GM12878 (cell line): ENCODE measurements around the gene ATP5F1D. TPM values are rescaled to one million over a fixed set of nuclear protein-coding genes. Genes with fewer than 3 reads are reported as not detected.

Source experiments
- BCLAF1 ChIP-seq: fragments of 450-650 bp; IDR thresholded peaks from 2 replicates; pipeline ENCODE4 v1.6.1; 2017; ENCODE audit warnings: antibody characterized with exemption, mild to moderate bottlenecking, moderate library complexity
- CBX5 ChIP-seq: sonication (generic); IDR thresholded peaks from 2 replicates; pipeline ENCODE4 v1.6.1; 2016; ENCODE audit warnings: low read depth, moderate library complexity, mild to moderate bottlenecking, inconsistent platforms
- EZH2 ChIP-seq: IDR thresholded peaks from 2 replicates; pipeline ENCODE4 v1.6.1; 2012; ENCODE audit warnings: low read depth, mild to moderate bottlenecking, control low read depth, inconsistent platforms, low read length, borderline replicate concordance; ENCODE audit not compliant: control insufficient read depth
- GABPA ChIP-seq: IDR thresholded peaks from 2 replicates; pipeline ENCODE4 v1.6.1; 2014; ENCODE audit warnings: antibody characterized with exemption, low read depth, mild to moderate bottlenecking, inconsistent platforms
- LARP7 ChIP-seq: fragments of 450-650 bp; IDR thresholded peaks from 2 replicates; pipeline ENCODE4 v1.6.1; 2017; ENCODE audit warnings: mild to moderate bottlenecking
- MTA2 ChIP-seq: fragments of 450-650 bp; IDR thresholded peaks from 2 replicates; pipeline ENCODE4 v1.6.1; 2016; ENCODE audit warnings: low read depth, mild to moderate bottlenecking, moderate library complexity
- SMAD1 ChIP-seq: fragments of 450-650 bp; IDR thresholded peaks from 2 replicates; pipeline ENCODE4 v1.6.1; 2018; ENCODE audit warnings: mild to moderate bottlenecking, low read depth; ENCODE audit not compliant: partially characterized antibody
- SMARCA5 ChIP-seq: fragments of 450-650 bp; IDR thresholded peaks from 2 replicates; pipeline ENCODE4 v1.6.1; 2017; ENCODE audit warnings: mild to moderate bottlenecking
- USF2 ChIP-seq: IDR thresholded peaks from 2 replicates; pipeline ENCODE4 v1.6.1; 2011; ENCODE audit warnings: low read depth, low read length, improper control_type of control experiment, borderline replicate concordance
- ZNF592 ChIP-seq: fragments of 450-650 bp; IDR thresholded peaks from 2 replicates; pipeline ENCODE4 v1.6.1; 2017; ENCODE audit warnings: mild to moderate bottlenecking, moderate library complexity
- polyA plus RNA-seq, 11 experiments: library from polyadenylated mRNA; depleted of rRNA in 4 of 11; unstranded in 6 of 11; stranded (reverse) in 5 of 11; fragments of >200 nt; fragmentation: Nextera tagmentation in 4 of 11; fragmentation: Illumina TruSeq in 1 of 11; extraction: Ambion mirVana in 4 of 11; extraction: Trizol in 1 of 11; gene quantifications; 1 replicate in 1 of 11; 2 replicates in 10 of 11; pipeline versions ENCODE4 v1.2.1 to v1.2.3, GENCODE V29; 2011 to 2016; ENCODE audit warnings: inconsistent platforms in 2 of 11, missing spikeins in 2 of 11, low read depth in 1 of 11
- total RNA-seq, 4 experiments: library from RNA; depleted of rRNA in 3 of 4; stranded (reverse); fragments of >200 nt in 3 of 4; fragmentation: Illumina TruSeq in 1 of 4; extraction: Trizol in 1 of 4; gene quantifications; 2 replicates each; pipeline versions ENCODE4 v1.2.1 to v1.2.3, GENCODE V29; 2013 to 2021
- TF ChIP-seq, protein P1 (sequence below): fragments of 450-650 bp; IDR thresholded peaks from 2 replicates; pipeline ENCODE4 v1.6.1; 2016; ENCODE audit warnings: mild to moderate bottlenecking, moderate library complexity, borderline replicate concordance

The ATP5F1D gene
- total and polyA plus RNA-seq, 10 of the 15 experiments (the other 5 are each of a cell fraction or from before 2014, with no cell fraction given) = 7.2 to 357 (median 49.5) TPM

DNA sequence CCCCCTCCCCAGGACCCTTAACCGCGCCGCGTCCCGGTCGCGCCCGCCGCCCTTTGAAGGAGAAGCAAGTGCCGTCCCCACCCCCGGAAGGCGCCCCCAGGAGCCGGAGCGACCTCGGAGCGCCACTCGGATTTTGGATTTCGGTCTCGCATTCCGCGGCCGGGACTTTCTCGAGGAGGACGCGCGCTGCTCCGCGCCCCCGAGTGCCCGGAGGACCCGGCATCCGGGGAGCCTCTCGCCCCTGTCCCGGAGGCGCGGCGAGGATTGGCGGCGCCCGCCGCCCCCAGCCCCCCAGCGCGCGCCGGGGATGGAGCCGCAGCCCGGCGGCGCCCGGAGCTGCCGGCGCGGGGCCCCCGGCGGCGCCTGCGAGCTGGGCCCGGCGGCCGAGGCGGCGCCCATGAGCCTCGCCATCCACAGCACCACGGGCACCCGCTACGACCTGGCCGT is 8.5 kb downstream of the ATP5F1D start (continued):
- TF ChIP-seq, protein P1, sequence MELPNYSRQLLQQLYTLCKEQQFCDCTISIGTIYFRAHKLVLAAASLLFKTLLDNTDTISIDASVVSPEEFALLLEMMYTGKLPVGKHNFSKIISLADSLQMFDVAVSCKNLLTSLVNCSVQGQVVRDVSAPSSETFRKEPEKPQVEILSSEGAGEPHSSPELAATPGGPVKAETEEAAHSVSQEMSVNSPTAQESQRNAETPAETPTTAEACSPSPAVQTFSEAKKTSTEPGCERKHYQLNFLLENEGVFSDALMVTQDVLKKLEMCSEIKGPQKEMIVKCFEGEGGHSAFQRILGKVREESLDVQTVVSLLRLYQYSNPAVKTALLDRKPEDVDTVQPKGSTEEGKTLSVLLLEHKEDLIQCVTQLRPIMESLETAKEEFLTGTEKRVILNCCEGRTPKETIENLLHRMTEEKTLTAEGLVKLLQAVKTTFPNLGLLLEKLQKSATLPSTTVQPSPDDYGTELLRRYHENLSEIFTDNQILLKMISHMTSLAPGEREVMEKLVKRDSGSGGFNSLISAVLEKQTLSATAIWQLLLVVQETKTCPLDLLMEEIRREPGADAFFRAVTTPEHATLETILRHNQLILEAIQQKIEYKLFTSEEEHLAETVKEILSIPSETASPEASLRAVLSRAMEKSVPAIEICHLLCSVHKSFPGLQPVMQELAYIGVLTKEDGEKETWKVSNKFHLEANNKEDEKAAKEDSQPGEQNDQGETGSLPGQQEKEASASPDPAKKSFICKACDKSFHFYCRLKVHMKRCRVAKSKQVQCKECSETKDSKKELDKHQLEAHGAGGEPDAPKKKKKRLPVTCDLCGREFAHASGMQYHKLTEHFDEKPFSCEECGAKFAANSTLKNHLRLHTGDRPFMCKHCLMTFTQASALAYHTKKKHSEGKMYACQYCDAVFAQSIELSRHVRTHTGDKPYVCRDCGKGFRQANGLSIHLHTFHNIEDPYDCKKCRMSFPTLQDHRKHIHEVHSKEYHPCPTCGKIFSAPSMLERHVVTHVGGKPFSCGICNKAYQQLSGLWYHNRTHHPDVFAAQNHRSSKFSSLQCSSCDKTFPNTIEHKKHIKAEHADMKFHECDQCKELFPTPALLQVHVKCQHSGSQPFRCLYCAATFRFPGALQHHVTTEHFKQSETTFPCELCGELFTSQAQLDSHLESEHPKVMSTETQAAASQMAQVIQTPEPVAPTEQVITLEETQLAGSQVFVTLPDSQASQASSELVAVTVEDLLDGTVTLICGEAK = no peak
- TF ChIP-seq LARP7 = peak; percentile 79
- no peak for TF ChIP-seq ZNF592
- no peak for TF ChIP-seq GABPA
- TF ChIP-seq SMAD1 = no peak
- TF ChIP-seq CBX5 = no peak
- TF ChIP-seq EZH2 = no peak
- TF ChIP-seq USF2 = no peak
- no peak for TF ChIP-seq MTA2
- TF ChIP-seq SMARCA5 = peak; percentile 23; the same call in 1 of the 2 replicates
- no peak for TF ChIP-seq BCLAF1
- TF ChIP-seq, all 136 proteins: peak for 5
